ENCODE measurements around the gene ARL8B.
"Not testable (repeated sequence)": the region's sequence is repeated elsewhere in the genome, so short reads cannot be mapped to it uniquely, and the experiment has no call there.

ARL8B gene

DNA sequence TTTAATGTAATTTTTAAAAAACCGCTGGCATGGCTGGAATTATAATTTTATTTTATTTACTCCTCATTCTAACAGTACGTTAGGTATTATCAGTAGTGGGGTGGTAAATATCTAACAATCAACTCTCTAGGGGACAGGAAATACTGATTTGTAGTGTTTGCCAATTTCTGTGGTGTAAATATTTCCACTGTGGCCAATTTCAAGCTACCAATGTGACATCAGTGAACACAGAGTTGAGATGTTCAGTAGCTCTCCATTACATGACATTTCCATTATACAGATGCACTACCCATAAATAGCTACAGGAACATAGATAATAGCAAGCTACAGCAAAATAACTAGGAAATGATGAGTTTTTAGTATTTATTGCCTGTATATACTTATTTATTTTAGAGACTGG lies 10.0 kb upstream of the ARL8B start:
- no peak for DNase-seq (ENCODE audit: low spot score)

DNA sequence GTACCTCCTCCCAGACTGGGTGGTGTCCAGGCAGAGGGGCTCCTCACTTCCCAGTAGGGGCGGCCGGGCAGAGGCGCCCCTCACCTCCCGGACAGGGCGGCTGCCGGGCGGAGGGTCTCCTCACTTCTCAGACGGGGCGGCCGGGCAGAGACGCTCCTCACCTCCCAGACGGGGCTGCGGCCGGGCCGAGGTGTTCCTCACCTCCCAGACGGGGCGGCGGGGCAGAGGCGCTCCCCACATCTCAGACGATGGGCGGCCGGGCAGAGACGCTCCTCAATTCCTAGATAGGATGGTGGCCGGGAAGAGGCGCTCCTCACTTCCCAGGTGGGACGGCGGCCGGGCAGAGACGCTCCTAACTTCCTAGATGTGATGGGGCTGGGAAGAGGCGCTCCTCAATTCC lies 8.4 kb upstream of the ARL8B start:
- DNase-seq (ENCODE audit: low spot score), result not testable (repeated sequence)

DNA sequence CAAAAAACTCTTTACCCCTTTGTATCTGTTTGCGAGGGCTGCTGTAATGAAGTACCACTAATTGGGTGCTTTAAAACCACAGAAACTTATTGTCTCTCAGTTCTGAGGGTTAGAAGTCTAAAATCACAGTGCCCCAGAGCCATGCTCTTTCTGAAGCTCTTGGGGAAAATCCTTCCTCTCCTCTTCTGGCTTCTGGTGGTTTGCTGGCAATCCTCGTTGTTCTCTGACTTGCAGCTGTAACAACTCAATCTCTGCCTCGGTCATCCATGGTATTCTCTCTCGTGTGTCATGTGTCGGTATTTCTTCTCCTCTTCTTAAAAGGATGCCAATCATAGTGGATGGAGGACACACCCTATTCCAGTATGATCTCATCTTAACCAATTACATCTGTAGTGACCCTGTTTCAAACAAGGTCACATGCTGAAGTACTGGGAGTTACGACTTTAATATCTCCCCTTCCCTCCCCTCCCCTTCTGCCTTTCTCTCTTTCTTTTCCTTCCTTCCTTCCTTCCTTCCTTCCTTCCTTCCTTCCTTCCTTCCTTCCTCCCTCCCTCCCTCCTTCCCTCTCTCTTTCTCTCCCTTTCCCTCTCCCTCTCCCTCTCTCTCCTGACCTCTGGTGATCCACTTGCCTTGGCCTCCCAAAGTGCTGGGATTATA lies 6.5 kb upstream of the ARL8B start:
- DNase-seq (ENCODE audit: low spot score), result no peak

DNA sequence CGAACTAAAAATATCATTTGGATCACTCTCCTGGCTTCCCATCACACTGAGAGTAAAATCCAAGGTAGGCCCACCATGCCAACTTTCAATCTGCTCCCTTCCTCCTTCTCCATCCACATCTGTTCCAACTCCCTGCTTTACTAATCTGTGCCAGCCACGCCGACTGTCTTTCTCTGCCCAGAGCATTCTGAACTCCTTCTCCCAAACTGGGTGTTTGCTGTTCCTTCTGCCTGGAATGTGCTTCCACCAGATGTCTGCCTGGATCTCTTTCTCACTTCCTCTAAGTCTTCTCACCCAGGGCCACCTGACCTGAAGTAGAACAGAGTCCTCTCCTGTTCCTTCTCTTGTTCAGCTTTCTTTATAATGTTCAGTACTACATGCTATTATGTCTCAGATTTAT lies 5.6 kb upstream of the ARL8B start:
- no peak for DNase-seq (ENCODE audit: low spot score)

DNA sequence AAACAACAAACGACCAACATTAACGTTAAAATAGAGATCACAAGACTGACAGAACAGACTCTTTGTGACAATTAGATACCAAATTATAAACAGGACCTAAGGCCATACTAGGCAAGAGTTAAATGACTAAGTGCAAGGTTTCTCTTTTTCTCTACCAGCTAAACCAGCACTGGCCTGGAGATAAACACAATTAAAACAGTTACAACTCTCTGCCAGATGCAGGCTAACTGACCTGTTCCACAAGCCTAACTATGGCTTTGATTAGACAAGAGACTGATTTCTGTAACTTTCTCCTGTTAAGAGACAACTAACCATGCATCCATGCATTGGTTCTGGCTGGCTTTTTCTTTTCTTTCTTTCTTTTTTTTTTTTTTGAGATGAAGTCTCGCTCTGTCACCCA lies 1.6 kb upstream of the ARL8B start:
- no peak for DNase-seq (ENCODE audit: low spot score)

DNA sequence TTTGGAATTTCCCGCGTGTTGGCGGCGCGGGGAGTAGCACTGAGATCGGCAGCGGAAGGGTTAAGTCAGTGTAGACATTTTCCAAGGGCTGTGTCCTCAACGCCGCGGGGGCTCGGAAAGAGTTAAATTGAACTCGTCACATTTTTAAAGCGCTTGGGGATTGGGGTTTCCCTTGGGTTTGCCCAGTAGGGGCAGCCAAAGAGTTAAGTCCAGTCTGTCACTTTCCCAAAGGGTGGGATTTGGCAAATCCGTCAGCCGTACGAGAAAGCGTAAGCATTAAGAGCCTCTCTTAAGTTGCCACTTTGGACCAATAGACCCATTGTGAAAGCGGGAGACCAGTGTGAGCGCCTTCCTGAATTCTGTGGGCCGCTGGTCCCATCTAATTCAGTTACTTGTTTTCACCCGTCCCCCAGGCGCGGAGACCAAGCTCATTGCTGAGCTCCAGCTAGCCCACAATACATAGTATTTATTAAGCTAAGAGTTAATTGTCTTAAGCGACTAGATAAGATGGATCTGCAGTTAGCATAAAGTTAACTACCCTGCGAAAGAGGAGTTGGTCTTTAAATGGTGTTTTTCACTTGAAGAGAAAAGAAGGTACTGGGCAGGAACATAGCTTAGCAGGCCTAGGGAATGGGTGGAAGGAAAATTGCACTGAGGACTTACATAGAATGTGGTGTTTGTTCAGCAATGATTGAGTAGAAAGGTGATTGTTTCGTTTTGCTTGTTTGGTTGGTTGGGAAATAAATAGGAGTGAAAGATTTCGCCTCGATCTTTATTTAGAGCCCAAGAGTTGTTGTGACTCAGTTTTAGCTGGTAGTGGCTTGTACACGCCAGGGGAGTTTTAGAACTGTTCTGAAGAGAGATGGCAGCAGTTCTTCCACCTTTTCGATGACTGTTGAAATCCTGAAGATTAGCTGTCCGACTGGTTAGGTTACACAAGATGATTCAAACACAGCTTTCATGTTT lies 932 bp downstream of the ARL8B start:
- DNase-seq (ENCODE audit: low spot score), result peak; percentile 50

DNA sequence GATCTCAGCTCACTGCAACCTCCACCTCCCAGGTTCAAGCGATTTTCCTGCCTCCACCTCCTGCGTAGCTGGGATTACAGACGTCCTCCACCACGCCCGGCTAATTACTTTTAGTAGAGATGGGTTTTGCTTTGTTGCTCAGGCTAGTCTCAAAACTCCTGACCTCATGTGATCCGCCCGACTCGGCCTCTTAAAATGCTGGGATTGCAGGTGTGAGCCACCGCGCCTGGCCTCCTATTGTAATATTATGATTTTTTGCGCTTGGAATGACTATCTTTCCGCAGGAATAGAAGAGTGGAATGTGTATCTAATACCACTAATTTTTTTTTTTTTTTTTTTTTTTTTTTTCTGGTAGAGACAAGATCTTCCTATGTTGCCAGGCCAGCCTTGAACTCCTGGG lies 1.8 kb downstream of the ARL8B start:
- no peak for DNase-seq (ENCODE audit: low spot score)

DNA sequence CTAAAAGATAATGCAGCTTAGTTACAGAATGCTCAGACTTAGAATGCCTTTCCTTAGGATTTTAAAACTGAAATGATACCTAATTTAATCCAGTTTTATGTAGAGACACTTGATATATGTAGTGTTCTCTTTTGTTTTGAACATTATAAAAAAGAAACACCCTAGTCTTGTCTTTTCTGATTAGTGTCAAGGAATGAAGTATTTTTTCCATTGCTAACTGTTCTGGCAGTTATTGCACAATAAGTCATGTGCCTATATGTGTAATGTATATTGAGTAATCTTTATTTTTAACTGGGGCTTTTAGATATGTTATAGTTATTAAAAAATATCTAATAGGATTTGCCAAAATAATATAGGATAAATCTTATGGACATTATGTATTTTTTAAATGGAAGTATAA lies 4.5 kb downstream of the ARL8B start:
- no peak for DNase-seq (ENCODE audit: low spot score)

DNA sequence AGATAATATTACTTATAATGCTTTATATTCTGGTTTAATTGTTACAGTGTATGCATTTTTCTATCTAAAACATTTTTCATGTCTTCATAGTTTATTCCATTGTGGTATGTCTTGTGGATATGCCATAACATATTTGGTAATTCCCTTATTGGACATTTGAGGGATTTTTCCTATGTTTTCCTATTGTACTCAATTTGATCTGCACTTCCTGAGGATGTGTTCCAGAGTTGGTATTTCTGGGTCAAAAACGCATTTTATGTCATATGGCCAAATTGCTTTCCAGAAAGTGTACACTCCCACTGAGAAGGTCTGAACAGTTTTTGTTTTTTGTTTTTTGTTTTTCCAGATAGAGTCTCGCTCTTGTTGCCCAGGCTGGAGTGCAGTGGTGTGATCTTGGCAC lies 6.8 kb downstream of the ARL8B start:
- DNase-seq (ENCODE audit: low spot score), result no peak

DNA sequence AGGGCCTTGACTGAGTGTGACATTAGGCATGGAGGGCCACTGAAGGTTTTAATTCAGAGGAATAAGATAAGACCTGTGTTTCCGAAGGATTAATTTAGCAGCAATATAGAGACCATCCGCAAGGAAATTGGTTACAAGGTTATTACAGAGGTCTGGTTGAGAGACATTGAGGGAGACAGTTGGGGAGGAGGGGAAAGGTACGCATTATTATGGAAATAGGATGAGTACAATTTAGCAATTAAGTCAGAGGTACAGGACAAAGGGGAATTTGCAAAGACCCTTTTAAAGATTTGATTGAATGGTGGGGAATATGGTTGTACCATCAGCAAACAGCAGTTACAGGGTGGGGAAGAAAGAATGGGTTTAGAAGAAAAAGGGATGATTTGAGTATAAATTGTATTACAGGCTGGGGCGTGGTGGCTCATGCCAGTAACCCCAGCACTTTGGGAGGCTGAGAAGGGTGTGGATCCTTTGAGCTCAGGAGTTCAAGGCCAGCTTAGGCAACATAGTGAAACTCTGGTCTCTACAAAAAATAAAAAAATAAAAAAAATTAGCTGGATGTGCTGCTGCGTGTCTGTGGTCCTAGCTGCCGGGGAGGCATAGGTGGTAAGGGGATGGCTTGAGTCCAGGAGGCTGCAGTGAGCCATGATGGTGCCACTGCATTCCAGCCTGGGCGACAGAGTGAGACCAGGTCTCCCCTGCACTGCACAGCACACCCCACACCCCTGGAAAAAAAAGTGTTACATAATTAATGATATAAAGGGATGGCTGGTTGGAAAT lies 11.3 kb downstream of the ARL8B start:
- no peak for DNase-seq (ENCODE audit: low spot score)

DNA sequence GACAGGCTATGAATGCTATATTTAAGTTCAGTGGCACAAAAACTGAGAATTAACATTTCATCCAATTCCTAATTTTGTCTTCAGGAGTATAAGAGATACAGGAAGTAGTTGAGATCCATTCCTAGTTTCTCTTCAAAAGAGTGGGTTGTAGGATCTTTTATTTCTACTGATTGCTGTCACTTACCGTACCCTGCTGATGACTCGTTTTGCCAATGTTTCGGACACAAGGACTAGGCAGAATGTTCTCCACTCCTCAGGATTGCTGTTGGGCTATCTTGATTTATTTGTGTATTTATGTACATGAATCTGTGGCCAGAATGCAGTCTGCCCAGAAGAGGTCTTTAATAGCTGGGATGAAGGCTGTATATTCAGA lies 11.9 kb downstream of the ARL8B start:
- no peak for DNase-seq (ENCODE audit: low spot score)

DNA sequence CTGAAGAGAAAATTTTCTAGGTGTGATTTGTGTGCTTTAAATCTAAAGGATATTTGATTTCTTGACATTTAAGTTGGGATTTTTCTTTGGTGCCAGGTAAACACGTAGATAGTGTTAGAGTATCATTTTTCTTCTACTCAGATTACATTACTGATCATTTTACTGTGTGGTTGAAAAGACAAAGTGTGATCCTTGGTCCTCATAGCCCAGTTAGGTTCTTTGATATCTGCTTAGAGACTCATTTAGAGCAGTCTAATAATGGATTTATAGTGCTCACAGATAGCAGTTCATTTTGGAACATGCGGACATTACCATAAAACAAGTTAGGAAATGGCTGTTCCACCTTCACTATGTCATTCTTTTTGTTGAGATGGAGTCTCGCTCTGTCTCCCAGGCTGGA lies 12.4 kb downstream of the ARL8B start:
- DNase-seq (ENCODE audit: low spot score), result no peak

DNA sequence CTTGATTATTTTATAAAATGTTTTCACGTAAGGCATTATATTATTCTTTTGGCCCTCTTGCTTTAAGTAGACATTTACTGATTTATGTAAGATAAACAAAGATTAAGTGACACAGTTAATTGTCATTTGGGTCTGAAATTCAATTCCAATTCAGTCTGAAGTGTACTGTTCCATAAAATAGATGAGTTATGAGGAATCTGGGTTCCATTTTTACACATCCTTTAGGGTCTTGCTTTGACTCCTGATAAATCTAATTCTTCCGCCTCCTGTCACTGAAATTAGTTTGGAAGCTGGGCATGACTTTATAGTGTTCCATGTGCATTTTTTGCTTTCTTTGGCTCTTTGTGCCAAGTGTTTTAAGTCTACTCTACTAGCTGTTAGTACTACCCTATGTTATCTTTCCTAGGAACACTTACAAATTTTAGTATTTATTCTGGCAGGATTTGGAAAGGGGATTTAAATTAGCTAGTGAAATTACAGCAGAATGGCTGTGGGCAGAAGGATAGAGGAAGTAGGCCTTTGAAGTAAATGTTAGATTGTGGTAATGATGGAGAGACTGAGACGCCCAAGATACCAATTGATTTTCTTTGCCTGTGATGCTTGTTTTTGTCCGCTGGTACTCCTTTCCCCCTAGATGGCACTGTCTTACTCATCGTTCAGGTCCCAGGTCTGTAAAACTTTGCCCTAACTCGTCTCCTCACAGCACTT lies 14.3 kb downstream of the ARL8B start:
- DNase-seq (ENCODE audit: low spot score), result peak; percentile 42

DNA sequence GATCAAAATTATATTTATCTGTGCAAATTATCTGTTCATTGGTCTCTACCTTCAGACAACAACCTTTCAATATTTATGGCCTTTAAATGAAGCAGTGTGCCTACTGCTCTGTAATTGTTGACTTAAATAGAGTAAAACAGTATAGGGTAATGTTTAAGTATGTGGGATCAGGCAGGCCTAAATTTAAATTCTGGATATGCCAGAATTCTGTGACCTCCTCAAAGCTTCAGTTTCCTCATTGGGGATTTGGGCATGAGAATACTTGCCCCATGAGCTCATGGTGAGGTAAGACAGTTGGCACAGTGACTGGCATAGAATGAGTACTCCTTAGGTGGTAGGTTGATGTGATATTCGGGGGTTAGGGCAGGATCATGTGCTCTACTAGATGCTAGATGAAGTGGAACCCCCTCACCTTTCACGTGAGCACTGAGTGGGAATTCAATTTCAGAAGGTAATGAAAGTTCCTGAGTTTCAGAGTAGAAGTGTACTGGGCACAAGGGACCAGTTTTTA lies 14.9 kb downstream of the ARL8B start:
- DNase-seq (ENCODE audit: low spot score), result no peak

DNA sequence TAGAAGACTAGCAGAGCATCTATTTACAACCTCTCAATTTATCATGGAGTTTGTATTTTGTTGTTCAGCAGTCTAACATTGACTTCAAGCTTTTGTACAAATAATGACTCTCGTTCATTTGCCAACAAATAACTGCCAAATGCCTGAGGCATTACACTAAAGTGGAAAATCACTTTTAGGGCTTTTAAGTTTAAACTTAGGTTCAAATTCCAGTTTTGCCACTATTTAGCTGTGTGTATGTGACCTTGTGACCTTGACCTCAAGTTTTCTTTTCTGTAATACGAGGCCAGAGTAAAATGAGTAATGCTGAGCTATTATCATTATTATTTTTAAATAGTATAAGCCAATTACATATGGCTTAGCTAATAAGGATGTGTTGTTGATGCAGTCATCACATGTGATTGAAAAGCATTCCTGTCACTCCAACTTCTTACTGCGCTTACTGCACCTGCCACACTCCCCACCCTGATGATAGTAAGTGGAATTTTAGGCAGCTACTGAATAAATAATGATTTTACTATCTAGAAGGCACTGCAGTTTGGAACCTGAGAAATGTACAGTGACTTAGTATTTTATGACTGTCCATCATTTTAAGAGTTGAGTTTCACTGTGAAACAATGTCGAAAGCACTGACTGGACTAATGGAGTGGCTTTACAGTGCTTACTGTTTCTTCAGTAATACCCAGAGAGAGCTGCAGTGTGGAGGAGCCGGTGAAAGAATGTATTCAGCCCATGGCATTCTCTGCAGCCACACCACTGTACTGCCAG lies 16.3 kb downstream of the ARL8B start:
- DNase-seq (ENCODE audit: low spot score), result no peak

DNA sequence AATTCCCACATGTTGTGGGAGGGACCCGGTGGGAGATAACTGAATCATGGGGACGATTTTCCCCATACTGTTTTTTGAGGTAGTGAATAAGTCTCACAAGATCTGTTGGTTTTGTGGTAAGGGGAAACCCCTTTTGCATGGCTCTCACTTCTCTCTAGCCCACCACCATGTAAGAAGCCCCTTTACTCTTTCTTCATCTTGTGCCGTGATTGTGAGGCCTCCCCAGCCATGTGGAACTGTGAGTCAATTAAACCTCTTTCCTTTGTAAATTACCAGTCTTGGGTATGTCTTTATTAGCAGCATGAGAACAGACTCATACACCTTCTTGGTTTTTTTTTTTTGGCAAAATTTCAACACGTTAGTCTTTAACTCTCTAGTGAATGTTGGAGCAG lies 18.1 kb downstream of the ARL8B start:
- DNase-seq (ENCODE audit: low spot score), result no peak

DNA sequence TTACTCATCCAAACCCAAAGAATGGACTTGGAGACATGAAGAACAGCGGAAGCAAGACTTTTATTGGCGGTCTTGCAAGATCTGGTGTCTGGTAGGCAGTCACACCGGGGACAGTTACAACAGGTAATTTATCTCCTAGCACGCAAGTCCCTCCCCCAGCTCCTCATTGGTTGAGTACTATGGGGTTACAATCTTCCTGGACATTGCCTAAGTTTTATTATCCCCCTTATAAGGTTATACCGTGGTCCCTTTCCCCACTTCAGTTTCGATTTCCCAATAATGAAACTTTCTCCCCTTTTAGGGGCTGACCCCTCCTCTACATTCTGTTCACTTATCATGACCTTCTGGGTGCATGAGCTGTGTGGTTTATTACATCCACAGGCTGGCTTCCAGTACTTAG lies 18.7 kb downstream of the ARL8B start:
- DNase-seq (ENCODE audit: low spot score), result no peak

DNA sequence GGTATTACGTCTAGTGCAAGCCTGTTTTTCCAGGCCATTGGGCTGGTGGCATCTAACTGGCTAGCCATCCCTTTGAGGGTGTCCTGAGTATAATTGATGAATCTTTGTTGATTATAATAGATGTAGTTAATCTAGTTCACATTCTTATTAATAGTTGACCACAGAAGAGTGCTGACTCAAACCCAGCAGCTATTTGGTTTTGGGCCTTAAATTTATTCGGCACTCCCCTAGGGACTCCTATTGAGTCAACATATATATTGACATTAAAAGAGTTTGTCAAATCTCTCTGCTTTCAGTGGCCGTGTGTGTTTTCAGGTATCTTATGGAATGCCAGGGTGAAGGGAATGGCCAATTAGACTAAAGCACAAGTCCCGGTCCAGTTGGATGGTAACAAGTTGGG lies 19.7 kb downstream of the ARL8B start:
- DNase-seq (ENCODE audit: low spot score), result no peak

DNA sequence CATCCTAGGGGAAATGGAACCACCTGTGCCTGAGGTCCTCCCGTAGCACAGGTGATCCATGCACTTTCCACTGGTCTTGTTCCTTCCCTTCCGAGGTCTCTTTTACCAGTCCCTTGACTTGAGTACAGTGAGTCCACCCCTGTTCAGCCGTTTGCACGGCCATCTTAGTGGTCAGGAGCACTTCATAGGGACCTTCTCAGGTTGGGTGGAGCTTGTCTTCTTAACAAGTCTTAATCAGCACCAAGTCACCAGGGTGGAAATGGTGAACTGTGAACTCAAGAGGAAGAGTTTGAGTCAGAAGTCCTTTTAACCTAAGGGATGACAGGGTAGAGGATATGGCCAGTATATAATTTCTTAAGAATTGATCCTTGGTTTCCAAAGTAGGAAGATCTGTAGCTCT lies 21.4 kb downstream of the ARL8B start:
- no peak for DNase-seq (ENCODE audit: low spot score)

DNA sequence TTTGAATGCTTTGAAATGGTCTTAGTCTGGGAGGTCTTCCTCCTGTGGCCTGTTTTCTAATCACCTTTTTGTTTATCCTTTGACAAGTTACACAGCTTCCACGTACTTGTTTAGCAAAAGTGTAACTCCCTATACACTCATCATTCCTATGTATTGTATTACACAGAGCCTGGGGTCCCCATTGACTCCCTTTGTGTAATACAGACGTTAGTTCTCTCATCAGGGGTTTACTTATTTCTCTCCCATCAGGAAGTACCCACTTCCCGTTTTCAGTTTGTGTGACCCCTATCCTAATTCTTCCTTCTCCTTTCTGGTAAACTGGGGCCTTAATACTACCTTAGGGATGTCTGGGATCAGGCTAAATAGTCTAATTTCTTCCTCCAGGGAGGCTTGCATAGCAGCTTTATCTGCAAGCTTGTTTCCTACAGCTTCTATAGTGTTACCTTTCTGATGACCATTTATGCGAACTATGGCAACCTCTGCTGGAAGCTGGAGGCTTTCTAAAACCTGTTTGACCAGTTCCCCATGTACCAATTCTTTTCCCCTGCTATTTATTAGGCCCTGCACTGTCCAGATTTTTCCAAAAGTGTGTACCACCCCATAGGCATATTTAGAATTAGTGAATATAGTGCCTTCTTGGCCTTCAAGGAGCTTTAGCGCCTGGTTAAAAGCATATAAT lies 22.4 kb downstream of the ARL8B start:
- DNase-seq (ENCODE audit: low spot score), result no peak

DNA sequence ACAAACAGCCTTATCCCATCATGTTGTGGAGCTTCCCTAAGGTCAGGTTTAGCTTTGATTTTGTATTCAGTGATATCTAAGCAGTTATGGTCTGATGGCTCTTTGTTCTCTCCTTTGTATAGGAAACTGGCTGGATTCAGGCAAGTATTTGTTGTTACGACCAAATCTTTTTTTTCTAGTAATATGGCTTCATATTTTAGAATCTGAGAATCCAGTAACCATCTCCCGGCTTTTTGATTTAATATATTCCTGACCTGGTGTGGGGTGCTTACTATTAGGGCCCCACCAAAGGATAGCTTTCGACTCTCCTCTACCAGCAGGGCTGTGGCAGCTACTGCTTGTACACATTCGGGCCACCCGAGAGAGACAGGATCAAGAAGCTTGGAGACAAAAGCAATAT lies 23.0 kb downstream of the ARL8B start:
- DNase-seq (ENCODE audit: low spot score), result no peak

Data from HuH-7 (cell line).